Immature natural killer cell (primary cell): ENCODE results near the gene CCDC92. TPM values are rescaled to one million over a fixed set of nuclear protein-coding genes. Genes with fewer than 3 reads are reported as not detected.
"Not testable (repeated sequence)": the region's sequence is repeated elsewhere in the genome, so short reads cannot be mapped to it uniquely, and the experiment has no call there.

Source experiments
- DNase-seq, 3 donors: peaks; one replicate each; pipeline ENCODE4 v3.0.0; 2022; ENCODE audit warnings: mixed read lengths in 1 of 3
- H3K27ac Mint-ChIP-seq, 6 donors: one replicate each; pipeline ENCODE4 v1.8.0; 2020; ENCODE audit warnings: mixed read lengths in 6 of 6, mild to moderate bottlenecking in 5 of 6, inconsistent platforms in 4 of 6, moderate library complexity in 3 of 6
- H3K27me3 Mint-ChIP-seq, 3 donors: one replicate each; pipeline ENCODE4 v1.8.0; 2020 to 2021; ENCODE audit warnings: low read depth in 3 of 3, mild to moderate bottlenecking in 3 of 3, mixed read lengths in 3 of 3, moderate library complexity in 3 of 3, inconsistent platforms in 1 of 3
- H3K36me3 Mint-ChIP-seq, 3 donors: one replicate each; pipeline ENCODE4 v1.8.0; 2020; ENCODE audit warnings: mixed read lengths in 3 of 3, inconsistent platforms in 2 of 3, mild to moderate bottlenecking in 2 of 3
- H3K4me1 Mint-ChIP-seq, 2 donors: one replicate each; pipeline ENCODE4 v1.8.0; 2020; ENCODE audit warnings: inconsistent platforms in 2 of 2, mild to moderate bottlenecking in 2 of 2, mixed read lengths in 2 of 2, moderate library complexity in 1 of 2
- H3K4me3 Mint-ChIP-seq, 5 donors: one replicate each; pipeline ENCODE4 v1.8.0; 2020; ENCODE audit warnings: mild to moderate bottlenecking in 5 of 5, mixed read lengths in 5 of 5, inconsistent platforms in 3 of 5, moderate library complexity in 3 of 5
- H3K9me3 Mint-ChIP-seq, 6 donors: one replicate each; pipeline ENCODE4 v1.8.0; 2020; ENCODE audit warnings: mild to moderate bottlenecking in 6 of 6, mixed read lengths in 6 of 6, inconsistent platforms in 4 of 6, moderate library complexity in 3 of 6
- polyA plus RNA-seq, 3 donors: library from polyadenylated mRNA; unstranded; fragments of 300-500 nt; fragmentation: Illumina TruSeq; gene quantifications; one replicate each; pipeline ENCODE4 v1.2.3, GENCODE V29; 2021

CCDC92 gene
- polyA plus RNA-seq, 3 donors from 2014 or later = 24.6 to 44.9 (median 25.1) TPM

- peaks cover 0 to 6% (median 0%) of the 10 kb centered on the region in 3 donors for H3K27me3 Mint-ChIP-seq
- H3K27ac Mint-ChIP-seq = no peak overlapping the region
- peaks cover 4% of the 10 kb centered on the region in 2 donors for H3K4me1 Mint-ChIP-seq
- no peaks in the 10 kb centered on the region for H3K36me3 Mint-ChIP-seq
- H3K4me3 Mint-ChIP-seq = no peak overlapping the region
- H3K9me3 Mint-ChIP-seq = no peaks in the 10 kb centered on the region
- DNase-seq = no peak
These were observed 44.3 kb downstream of the CCDC92 start for GRCh38 chr12:123928274-123928865.

DNA sequence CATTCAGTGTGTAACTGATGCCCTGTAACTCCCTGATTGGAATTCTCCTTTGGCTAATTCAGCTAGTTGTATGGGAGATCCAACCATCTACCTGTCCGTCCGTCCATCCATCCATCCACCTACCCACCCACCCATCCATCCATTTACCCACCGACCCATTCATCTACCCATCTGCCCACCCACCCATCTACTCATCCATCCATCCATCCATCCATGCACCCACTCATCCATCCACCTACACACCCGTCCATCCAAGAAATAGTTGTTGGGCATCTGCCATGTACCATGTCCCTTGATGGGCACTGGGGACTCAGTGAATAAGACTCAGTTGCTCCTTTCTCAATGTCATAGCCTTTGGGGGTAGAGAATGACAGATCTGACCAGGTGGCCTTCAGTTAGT lies 48.1 kb downstream of the CCDC92 start:
- peaks cover 0 to 6% (median 2%) of the 10 kb centered on the region in 3 donors for H3K27me3 Mint-ChIP-seq
- peak overlapping the region in 1 of 6 donors; percentile 78 for H3K27ac Mint-ChIP-seq
- H3K36me3 Mint-ChIP-seq = no peaks in the 10 kb centered on the region
- H3K4me1 Mint-ChIP-seq = no peaks in the 10 kb centered on the region
- no peak for DNase-seq
- H3K9me3 Mint-ChIP-seq = no peaks in the 10 kb centered on the region
- no peak overlapping the region for H3K4me3 Mint-ChIP-seq

DNA sequence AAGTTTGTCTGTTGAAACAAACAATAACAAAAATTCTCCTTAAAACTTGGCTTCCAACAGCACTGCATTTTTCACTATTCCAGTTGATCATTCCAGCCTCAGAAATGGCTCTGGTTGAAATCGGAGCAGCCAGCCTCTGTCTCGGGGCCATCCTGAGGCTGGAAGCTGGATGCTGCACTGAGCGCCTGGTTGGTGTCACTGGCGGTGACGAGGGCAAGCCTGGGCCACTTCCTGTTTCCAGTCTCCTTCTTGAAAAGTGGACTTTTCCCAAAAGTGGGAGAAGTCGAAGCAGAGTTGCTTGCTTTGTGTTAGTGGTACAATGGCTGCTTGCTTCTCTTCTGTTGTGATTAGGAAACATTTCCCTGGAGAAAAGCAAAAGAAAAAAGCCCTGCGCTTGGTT lies 48.7 kb downstream of the CCDC92 start:
- H3K27ac Mint-ChIP-seq = no peak overlapping the region
- H3K4me1 Mint-ChIP-seq = no peaks in the 10 kb centered on the region
- H3K27me3 Mint-ChIP-seq = peaks cover 0 to 6% (median 2%) of the 10 kb centered on the region in 3 donors
- H3K9me3 Mint-ChIP-seq = no peaks in the 10 kb centered on the region
- no peak for DNase-seq
- no peak overlapping the region for H3K4me3 Mint-ChIP-seq
- H3K36me3 Mint-ChIP-seq = no peaks in the 10 kb centered on the region

DNA sequence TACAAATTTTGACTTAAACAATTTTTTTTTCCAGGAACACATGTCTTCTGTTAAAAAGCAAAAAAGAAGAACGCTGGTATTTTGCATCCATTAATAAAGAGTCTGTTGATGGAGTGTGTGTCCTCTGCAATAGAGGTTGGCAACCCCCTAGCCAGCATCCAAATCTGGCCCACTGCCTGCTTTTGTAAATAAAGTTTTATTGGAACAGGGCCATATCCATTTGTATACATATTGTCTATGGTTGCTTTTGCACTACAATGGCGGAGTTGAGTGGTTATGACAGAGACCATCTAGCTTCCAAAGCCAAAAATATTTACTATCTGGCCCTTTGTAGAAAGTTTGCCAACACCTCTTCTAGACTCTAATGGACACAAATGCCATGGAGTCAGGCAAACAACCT lies 49.6 kb downstream of the CCDC92 start:
- H3K4me1 Mint-ChIP-seq = peaks cover 0 to 2% of the 10 kb centered on the region in 2 donors

DNA sequence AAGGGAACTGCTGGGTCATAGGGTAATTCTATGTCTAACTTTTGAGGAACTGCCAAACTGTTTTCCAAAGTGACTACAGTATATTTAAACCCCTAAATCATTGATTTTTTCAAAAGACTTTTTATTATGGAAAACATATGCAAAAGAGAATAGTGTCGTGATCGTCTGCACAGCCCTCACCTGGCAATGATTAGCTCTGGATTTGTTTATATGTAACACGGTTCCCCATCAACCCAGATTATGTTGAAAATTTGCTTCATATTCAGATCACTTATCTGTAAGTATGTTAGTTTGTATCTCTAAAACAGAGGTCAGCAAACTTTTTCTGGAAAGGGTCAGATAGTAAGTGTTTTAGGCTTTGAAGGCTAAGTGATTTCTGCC lies 52.7 kb downstream of the CCDC92 start:
- Mint-ChIP-seq H3K27me3 (peaks cover 1 to 7% (median 6%) of the 10 kb centered on the region in 3 donors), H3K36me3 (no peaks in the 10 kb centered on the region), H3K9me3 (no peaks in the 10 kb centered on the region), H3K27ac (peak overlapping the region in 2 of 6 donors; percentile 9 to 21), H3K4me3 (no peak overlapping the region), H3K4me1 (peaks cover 10 to 15% of the 10 kb centered on the region in 2 donors)
- no peak for DNase-seq

More for the DNA sequence above, 49.6 kb downstream of the CCDC92 start:
- no peaks in the 10 kb centered on the region for H3K9me3 Mint-ChIP-seq
- DNase-seq = no peak
- no peak overlapping the region for H3K27ac Mint-ChIP-seq
- H3K36me3 Mint-ChIP-seq = no peaks in the 10 kb centered on the region
- H3K4me3 Mint-ChIP-seq = no peak overlapping the region
- peaks cover 1 to 6% (median 2%) of the 10 kb centered on the region in 3 donors for H3K27me3 Mint-ChIP-seq

DNA sequence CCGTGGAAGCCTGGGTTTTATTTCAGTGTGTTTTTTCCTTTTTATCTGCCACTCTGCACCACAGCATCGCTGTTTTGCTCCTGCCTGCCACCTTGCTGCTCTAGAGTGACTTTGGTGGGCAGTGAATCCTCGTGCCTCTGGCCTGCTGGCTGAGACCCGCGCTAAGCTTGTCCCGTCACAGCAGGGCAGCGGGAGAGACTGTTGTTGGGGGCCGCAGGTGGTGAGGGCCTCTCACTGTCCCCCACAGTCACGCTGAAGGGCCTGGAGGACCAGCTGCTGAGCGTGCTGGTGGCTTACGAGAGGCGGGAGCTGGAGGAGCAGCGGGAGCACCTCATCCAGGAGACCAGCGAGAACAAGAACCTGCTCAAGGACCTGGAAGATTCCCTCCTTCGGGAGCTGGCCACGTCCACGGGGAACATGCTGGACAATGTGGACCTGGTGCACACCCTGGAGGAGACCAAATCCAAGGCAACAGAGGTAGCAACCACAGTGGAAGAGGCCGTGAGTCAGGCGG lies 55.2 kb downstream of the CCDC92 start:
- Mint-ChIP-seq H3K9me3 (no peaks in the 10 kb centered on the region), H3K27me3 (peaks cover 0 to 5% (median 1%) of the 10 kb centered on the region in 3 donors), H3K27ac (peak overlapping the region in 1 of 6 donors; percentile 41), H3K36me3 (no peaks in the 10 kb centered on the region), H3K4me1 (peaks cover 16 to 18% of the 10 kb centered on the region in 2 donors), H3K4me3 (no peak overlapping the region)
- DNase-seq = no peak

GRCh38 chr12:123916729-123917128 lies 55.9 kb downstream of the CCDC92 start:
- H3K27ac Mint-ChIP-seq = peak overlapping the region in 4 of 6 donors; percentile 6 to 59 (median 30)

GRCh38 chr12:123914726-123915333 lies 57.8 kb downstream of the CCDC92 start:
- Mint-ChIP-seq H3K4me3 (no peak overlapping the region), H3K36me3 (no peaks in the 10 kb centered on the region), H3K27ac (no peak overlapping the region), H3K27me3 (peaks cover 0 to 5% (median 1%) of the 10 kb centered on the region in 3 donors), H3K4me1 (peaks cover 26 to 27% of the 10 kb centered on the region in 2 donors), H3K9me3 (no peaks in the 10 kb centered on the region)
- DNase-seq = no peak

More at GRCh38 chr12:123916729-123917128, 55.9 kb downstream of the CCDC92 start:
- Mint-ChIP-seq H3K36me3 (no peaks in the 10 kb centered on the region), H3K9me3 (no peaks in the 10 kb centered on the region), H3K4me3 (peak overlapping the region in 2 of 5 donors; percentile 24 to 34), H3K4me1 (peaks cover 16 to 18% of the 10 kb centered on the region in 2 donors), H3K27me3 (peaks cover 0 to 5% (median 1%) of the 10 kb centered on the region in 3 donors)
- peak; percentile 17 to 57 (median 42) for DNase-seq

DNA sequence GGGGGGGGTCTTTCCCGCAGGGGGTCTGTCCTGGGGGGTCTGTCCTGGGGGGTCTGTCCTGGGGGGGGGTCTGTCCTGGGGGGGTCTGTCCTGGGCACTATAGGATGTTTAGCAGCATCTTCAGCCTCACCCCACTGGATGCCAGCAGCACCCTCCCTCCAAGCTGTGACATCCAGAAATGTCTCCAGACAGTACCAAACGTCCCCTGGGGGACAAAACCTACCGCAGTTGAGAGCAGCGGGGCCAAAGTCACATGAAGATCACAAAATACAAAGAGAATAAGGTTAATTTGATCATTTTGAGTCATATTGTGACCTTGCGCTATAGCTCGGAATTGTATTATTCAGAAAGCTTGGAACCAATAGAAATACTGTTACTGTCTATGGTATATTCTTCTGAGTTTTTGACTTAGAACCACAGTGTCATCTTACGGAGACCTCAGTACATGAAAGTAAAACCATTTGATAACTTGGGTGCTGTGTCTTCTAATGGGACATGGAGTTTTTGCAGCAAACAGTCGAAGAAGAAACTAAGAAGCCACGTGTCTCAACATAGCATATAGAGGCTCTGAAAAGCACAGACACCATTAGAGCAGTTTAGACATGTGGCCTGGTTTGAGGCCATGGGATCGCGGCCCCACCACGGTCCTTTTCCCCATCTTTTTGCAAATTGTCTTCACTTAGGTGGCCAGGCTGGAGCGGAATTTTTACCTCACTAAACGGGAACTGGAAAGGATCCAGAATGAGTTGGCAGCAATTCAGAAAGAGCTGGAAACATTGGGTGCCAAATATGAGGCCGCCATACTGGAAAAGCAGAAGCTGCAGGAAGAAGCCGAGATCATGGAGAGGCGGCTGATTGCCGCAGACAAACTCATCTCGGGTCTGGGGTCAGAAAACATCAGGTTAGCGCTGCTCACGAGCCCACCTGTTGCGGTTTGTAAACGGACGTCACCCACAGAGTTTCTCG lies 59.9 kb downstream of the CCDC92 start:
- no peak for DNase-seq
- H3K27ac Mint-ChIP-seq = peak overlapping the region in 4 of 6 donors; percentile 13 to 51 (median 29)
- no peaks in the 10 kb centered on the region for H3K36me3 Mint-ChIP-seq
- no peaks in the 10 kb centered on the region for H3K9me3 Mint-ChIP-seq
- no peak overlapping the region for H3K4me3 Mint-ChIP-seq
- peaks cover 24 to 27% of the 10 kb centered on the region in 2 donors for H3K4me1 Mint-ChIP-seq
- peaks cover 0 to 5% (median 0%) of the 10 kb centered on the region in 3 donors for H3K27me3 Mint-ChIP-seq

GRCh38 chr12:123911672-123912409 lies 60.8 kb downstream of the CCDC92 start:
- not testable (repeated sequence) for H3K9me3 Mint-ChIP-seq, H3K4me3 Mint-ChIP-seq, H3K36me3 Mint-ChIP-seq, H3K27ac Mint-ChIP-seq, DNase-seq, H3K27me3 Mint-ChIP-seq
- H3K4me1 Mint-ChIP-seq = peaks cover 17 to 22% of the 10 kb centered on the region in 2 donors

GRCh38 chr12:123910761-123911193 lies 61.9 kb downstream of the CCDC92 start:
- DNase-seq = peak in 1 of 3 donors; percentile 3
- no peaks in the 10 kb centered on the region for H3K36me3 Mint-ChIP-seq
- H3K4me3 Mint-ChIP-seq = peak overlapping the region in 2 of 5 donors; percentile 8 to 28
- H3K4me1 Mint-ChIP-seq = peaks cover 11 to 17% of the 10 kb centered on the region in 2 donors
- H3K9me3 Mint-ChIP-seq = no peaks in the 10 kb centered on the region
- no peaks in the 10 kb centered on the region for H3K27me3 Mint-ChIP-seq
- H3K27ac Mint-ChIP-seq = peak overlapping the region; percentile 68 to 86 (median 78)

- H3K9me3 Mint-ChIP-seq = no peaks in the 10 kb centered on the region
- DNase-seq = no peak
- peak overlapping the region; percentile 68 to 86 (median 78) for H3K27ac Mint-ChIP-seq
- H3K27me3 Mint-ChIP-seq = peaks cover 0 to 2% (median 0%) of the 10 kb centered on the region in 3 donors
- H3K4me3 Mint-ChIP-seq = peak overlapping the region in 1 of 5 donors; percentile 28
- H3K36me3 Mint-ChIP-seq = no peaks in the 10 kb centered on the region
- peaks cover 13 to 24% of the 10 kb centered on the region in 2 donors for H3K4me1 Mint-ChIP-seq
These were observed 62.6 kb downstream of the CCDC92 start for GRCh38 chr12:123910057-123910456.
